ENCODE results near the gene JAK1.

- TF ChIP-seq, protein P1, sequence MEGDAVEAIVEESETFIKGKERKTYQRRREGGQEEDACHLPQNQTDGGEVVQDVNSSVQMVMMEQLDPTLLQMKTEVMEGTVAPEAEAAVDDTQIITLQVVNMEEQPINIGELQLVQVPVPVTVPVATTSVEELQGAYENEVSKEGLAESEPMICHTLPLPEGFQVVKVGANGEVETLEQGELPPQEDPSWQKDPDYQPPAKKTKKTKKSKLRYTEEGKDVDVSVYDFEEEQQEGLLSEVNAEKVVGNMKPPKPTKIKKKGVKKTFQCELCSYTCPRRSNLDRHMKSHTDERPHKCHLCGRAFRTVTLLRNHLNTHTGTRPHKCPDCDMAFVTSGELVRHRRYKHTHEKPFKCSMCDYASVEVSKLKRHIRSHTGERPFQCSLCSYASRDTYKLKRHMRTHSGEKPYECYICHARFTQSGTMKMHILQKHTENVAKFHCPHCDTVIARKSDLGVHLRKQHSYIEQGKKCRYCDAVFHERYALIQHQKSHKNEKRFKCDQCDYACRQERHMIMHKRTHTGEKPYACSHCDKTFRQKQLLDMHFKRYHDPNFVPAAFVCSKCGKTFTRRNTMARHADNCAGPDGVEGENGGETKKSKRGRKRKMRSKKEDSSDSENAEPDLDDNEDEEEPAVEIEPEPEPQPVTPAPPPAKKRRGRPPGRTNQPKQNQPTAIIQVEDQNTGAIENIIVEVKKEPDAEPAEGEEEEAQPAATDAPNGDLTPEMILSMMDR (IDR thresholded peaks at IDR 0.05) = no peak
- no peak for TF ChIP-seq POLR2A (IDR thresholded peaks at IDR 0.05)
Measured at GRCh38 chr1:64893921-64894320, 72.4 kb downstream of the JAK1 start.
